GM18867 (cell line): ENCODE results near the gene RBM19.
"Not testable (repeated sequence)": the region's sequence is repeated elsewhere in the genome, so short reads cannot be mapped to it uniquely, and the experiment has no call there.

Experiments
- ATAC-seq: cut with Tn5 transposase; IDR thresholded peaks from one replicate; pipeline ENCODE4 v1.9.1; 2021; ENCODE audit warnings: mild to moderate bottlenecking, moderate library complexity; ENCODE audit not compliant: unreplicated experiment

Gene RBM19

GRCh38 chr12:113809462-113810220, 156.5 kb downstream of the RBM19 start:
- not testable (repeated sequence) for ATAC-seq

GRCh38 chr12:113808095-113808951, 157.8 kb downstream of the RBM19 start:
- ATAC-seq: no peak

- no peak for ATAC-seq
Measured at GRCh38 chr12:113805673-113806072, 160.5 kb downstream of the RBM19 start.

GRCh38 chr12:113804961-113805600, 161.0 kb downstream of the RBM19 start:
- ATAC-seq: no peak

GRCh38 chr12:113803759-113804140, 162.4 kb downstream of the RBM19 start:
- no peak for ATAC-seq

GRCh38 chr12:113802966-113803758, 163.0 kb downstream of the RBM19 start:
- no peak for ATAC-seq

- ATAC-seq: no peak
Measured at GRCh38 chr12:113802000-113802749, 163.9 kb downstream of the RBM19 start.

- no peak for ATAC-seq
Measured at GRCh38 chr12:113800201-113800600, 165.9 kb downstream of the RBM19 start.

GRCh38 chr12:113798552-113798951, 167.6 kb downstream of the RBM19 start:
- ATAC-seq: no peak

GRCh38 chr12:113797535-113797868, 168.6 kb downstream of the RBM19 start:
- no peak for ATAC-seq

GRCh38 chr12:113796852-113797534, 169.1 kb downstream of the RBM19 start:
- ATAC-seq: no peak

- ATAC-seq: no peak
Measured at GRCh38 chr12:113796066-113796827, 169.9 kb downstream of the RBM19 start.

GRCh38 chr12:113795445-113795844, 170.7 kb downstream of the RBM19 start:
- ATAC-seq: no peak

- no peak for ATAC-seq
Measured at GRCh38 chr12:113794774-113795173, 171.4 kb downstream of the RBM19 start.

- ATAC-seq: no peak
Measured at GRCh38 chr12:113793250-113793649, 172.9 kb downstream of the RBM19 start.

GRCh38 chr12:113792450-113792849, 173.7 kb downstream of the RBM19 start:
- no peak for ATAC-seq

- ATAC-seq: no peak
Measured at GRCh38 chr12:113788020-113788856, 177.9 kb downstream of the RBM19 start.

GRCh38 chr12:113786107-113786506, 180.0 kb downstream of the RBM19 start:
- ATAC-seq: no peak
